ENCODE data around the gene CYSTM1.
A peak's percentile ranks its signal among the peaks of the same experiment; 100 is the strongest.

Gene CYSTM1

GRCh38 chr5:140239939-140240700 lies 65.1 kb downstream of the CYSTM1 start:
- peak; percentile 68 for DNase-seq

GRCh38 chr5:140240987-140241706 lies 66.2 kb downstream of the CYSTM1 start:
- no peak for DNase-seq

- no peak for DNase-seq
These were observed 67.1 kb downstream of the CYSTM1 start for GRCh38 chr5:140242099-140242498.

GRCh38 chr5:140242890-140243585 lies 68.0 kb downstream of the CYSTM1 start:
- DNase-seq = no peak

GRCh38 chr5:140243706-140244250 lies 68.8 kb downstream of the CYSTM1 start:
- no peak for DNase-seq

GRCh38 chr5:140244525-140245025 lies 69.6 kb downstream of the CYSTM1 start:
- peak; percentile 84 for DNase-seq

GRCh38 chr5:140245341-140245740 lies 70.4 kb downstream of the CYSTM1 start:
- DNase-seq = no peak

GRCh38 chr5:140245926-140246325 lies 70.9 kb downstream of the CYSTM1 start:
- DNase-seq = no peak

- DNase-seq = no peak
These were observed 71.6 kb downstream of the CYSTM1 start for GRCh38 chr5:140246378-140247122.

- DNase-seq = no peak
These were observed 73.4 kb downstream of the CYSTM1 start for GRCh38 chr5:140248414-140248813.

- no peak for DNase-seq
These were observed 74.5 kb downstream of the CYSTM1 start for GRCh38 chr5:140249536-140249935.

GRCh38 chr5:140250386-140250785 lies 75.4 kb downstream of the CYSTM1 start:
- DNase-seq = no peak

GRCh38 chr5:140251527-140251973 lies 76.6 kb downstream of the CYSTM1 start:
- DNase-seq = peak; percentile 48

GRCh38 chr5:140252470-140253126 lies 77.6 kb downstream of the CYSTM1 start:
- DNase-seq = no peak

- no peak for DNase-seq
These were observed 79.0 kb downstream of the CYSTM1 start for GRCh38 chr5:140253985-140254384.

- no peak for DNase-seq
These were observed 80.6 kb downstream of the CYSTM1 start for GRCh38 chr5:140255460-140256157.

- DNase-seq = no peak
These were observed 81.7 kb downstream of the CYSTM1 start for GRCh38 chr5:140256726-140257125.

GRCh38 chr5:140258016-140258415 lies 83.0 kb downstream of the CYSTM1 start:
- no peak for DNase-seq

- no peak for DNase-seq
These were observed 83.9 kb downstream of the CYSTM1 start for GRCh38 chr5:140258873-140259272.

- no peak for DNase-seq
These were observed 84.5 kb downstream of the CYSTM1 start for GRCh38 chr5:140259500-140259899.

- no peak for DNase-seq
These were observed 85.2 kb downstream of the CYSTM1 start for GRCh38 chr5:140260089-140260656.
